K562 (cell line): ENCODE results near the gene SLC6A16. TPM values are rescaled to one million over a fixed set of nuclear protein-coding genes. Genes with fewer than 3 reads are reported as not detected.

ENCODE experiments used
- CEBPZ ChIP-seq: fragments of 150-350 bp; IDR thresholded peaks from 2 replicates; pipeline ENCODE4 v1.6.1; 2014; ENCODE audit warnings: low read depth, mild to moderate bottlenecking, low read length, borderline replicate concordance
- DACH1 ChIP-seq: fragments of 450-650 bp; IDR thresholded peaks from 2 replicates; pipeline ENCODE4 v1.6.1; 2018; ENCODE audit not compliant: partially characterized antibody
- GATA2 ChIP-seq: sonication (generic); formaldehyde crosslinking; IDR thresholded peaks from 2 replicates; pipeline ENCODE4 v1.4.0; 2020; ENCODE audit warnings: mild to moderate bottlenecking, missing genetic modification reagents
- KLF1 ChIP-seq: fragments of 450-650 bp; IDR thresholded peaks from 2 replicates; pipeline ENCODE4 v1.6.1; 2016; ENCODE audit warnings: missing genetic modification characterization, missing compliant biosample characterization
- MAFK ChIP-seq: IDR thresholded peaks from 2 replicates; pipeline ENCODE4 v1.6.1; 2011; ENCODE audit warnings: low read length, improper control_type of control experiment
- NFE2L1 ChIP-seq: fragments of 450-650 bp; IDR thresholded peaks from 2 replicates; pipeline ENCODE4 v1.6.1; 2016; ENCODE audit warnings: missing genetic modification characterization, low read depth, mild to moderate bottlenecking, missing compliant biosample characterization, moderate library complexity, borderline replicate concordance
- RFX5 ChIP-seq: IDR thresholded peaks from 2 replicates; pipeline ENCODE4 v1.6.1; 2011; ENCODE audit warnings: low read depth, mild to moderate bottlenecking, improper control_type of control experiment, low read length
- RHOXF2B ChIP-seq: fragments of 250-450 bp; sonication (Bioruptor Pico); conservative IDR thresholded peaks from 2 replicates; pipeline ENCODE4 v1.5.1; 2021
- TAF1 ChIP-seq: IDR thresholded peaks from 2 replicates; pipeline ENCODE4 v1.6.1; 2011; ENCODE audit warnings: mild to moderate bottlenecking, low read length, moderate library complexity; ENCODE audit not compliant: insufficient read depth, control insufficient read depth, severe bottlenecking; ENCODE audit errors: extremely low read depth
- ZBTB2 ChIP-seq: fragments of 450-650 bp; IDR thresholded peaks from 2 replicates; pipeline ENCODE4 v1.6.1; 2016; ENCODE audit warnings: antibody characterized with exemption
- ZKSCAN1 ChIP-seq: fragments of 150-350 bp; IDR thresholded peaks from 2 replicates; pipeline ENCODE4 v1.6.1; 2016; ENCODE audit warnings: low read depth, low read length
- ZNF133 ChIP-seq: fragments of 250-450 bp; sonication (Bioruptor Pico); IDR thresholded peaks from 2 replicates; pipeline ENCODE4 v1.4.0; 2020; ENCODE audit warnings: mild to moderate bottlenecking
- ZNF347 ChIP-seq: fragments of 450-650 bp; formaldehyde crosslinking; IDR thresholded peaks from 2 replicates; pipeline ENCODE4 v1.4.0; 2020; ENCODE audit warnings: low read depth, mild to moderate bottlenecking, moderate library complexity
- ZNF407 ChIP-seq: fragments of 450-650 bp; IDR thresholded peaks from 2 replicates; pipeline ENCODE4 v1.6.1; 2016; ENCODE audit warnings: low read depth
- ZSCAN32 ChIP-seq: fragments of 450-650 bp; formaldehyde crosslinking; IDR thresholded peaks from 2 replicates; pipeline ENCODE4 v1.4.0; 2020; ENCODE audit warnings: mild to moderate bottlenecking, moderate library complexity
- polyA plus RNA-seq, 8 experiments: library from polyadenylated mRNA; depleted of rRNA in 4 of 8; stranded (reverse) in 5 of 8; unstranded in 3 of 8; fragments of >200 nt; fragmentation: Nextera tagmentation in 2 of 8; fragmentation: Illumina TruSeq in 1 of 8; extraction: Ambion mirVana in 2 of 8; extraction: Trizol in 1 of 8; gene quantifications; 2 replicates each; pipeline versions ENCODE4 v1.2.1 to v1.2.3, GENCODE V29; 2011 to 2014; ENCODE audit warnings: inconsistent platforms in 1 of 8, missing spikeins in 1 of 8
- total RNA-seq, 7 experiments: library from RNA; depleted of rRNA in 6 of 7; stranded (reverse); fragments of >200 nt in 6 of 7; fragmentation: Illumina TruSeq in 2 of 7; extraction: Trizol in 2 of 7; gene quantifications; 2 replicates each; pipeline versions ENCODE4 v1.2.1 to v1.2.3, GENCODE V29; 2011 to 2021; ENCODE audit warnings: low replicate concordance in 1 of 7

The SLC6A16 gene
- total and polyA plus RNA-seq, 9 of the 15 experiments (the other 6 are each of a cell fraction or from before 2014, with no cell fraction given), result 0.05 to 0.95 (median 0.36) TPM

GRCh38 chr19:49363268-49364082 lies 38.5 kb upstream of the SLC6A16 start, which contains the start of gene DKKL1 (continued):
- TF ChIP-seq ZNF407 (no peak), NFE2L1 (no peak), GATA2 (CRISPR knock-in tag) (no peak), RHOXF2B (CRISPR knock-in tag) (no peak), ZKSCAN1 (peak; percentile 75), TAF1 (peak; percentile 34), RFX5 (peak; percentile 7; the same call in 1 of the 2 replicates), ZNF133 (CRISPR knock-in tag) (no peak), KLF1 (tag) (peak; percentile 87), ZNF347 (CRISPR knock-in tag) (no peak), CEBPZ (no peak), ZBTB2 (no peak; the same call in 1 of the 2 replicates), ZSCAN32 (CRISPR knock-in tag) (no peak), MAFK (no peak), DACH1 (no peak)
